SU-DHL-6 (cell line): ENCODE measurements around the gene PARP1.

Source experiments
- H2AFZ ChIP-seq: fragments of 200-600 bp; sonication (generic); 2 replicates; pipeline ENCODE4 v1.6.1; 2014; ENCODE audit warnings: low read depth, mild to moderate bottlenecking, moderate library complexity, mixed read lengths, antibody characterized with exemption, low read length; ENCODE audit not compliant: severe bottlenecking
- H3F3A ChIP-seq: fragments of 200-600 bp; shearing (Covaris generic); 2 replicates; pipeline ENCODE4 v1.6.0; 2016; ENCODE audit warnings: antibody characterized with exemption, mild to moderate bottlenecking; ENCODE audit not compliant: insufficient read depth
- H3K27ac ChIP-seq: fragments of 200-600 bp; sonication (generic); 2 replicates; pipeline ENCODE4 v1.5.1; 2016; ENCODE audit warnings: low read depth, mild to moderate bottlenecking, low read length, moderate library complexity, mixed read lengths
- H3K27me3 ChIP-seq: fragments of 200-600 bp; sonication (generic), shearing (Covaris generic); 2 replicates; pipeline ENCODE4 v1.6.0; 2014; ENCODE audit warnings: mild to moderate bottlenecking, low read length
- H3K36me3 ChIP-seq: fragments of 200-600 bp; sonication (generic); 2 replicates; pipeline ENCODE4 v1.6.1; 2014; ENCODE audit warnings: mild to moderate bottlenecking, low read length, mixed read lengths
- H3K4me2 ChIP-seq: fragments of 300-600, 200-600 bp; shearing (Covaris generic), sonication (generic); 2 replicates; pipeline ENCODE4 v1.6.0; 2014; ENCODE audit warnings: low read length, low read depth, mild to moderate bottlenecking; ENCODE audit not compliant: poor library complexity, severe bottlenecking
- H3K4me3 ChIP-seq: fragments of 200-600 bp; sonication (generic); 2 replicates; pipeline ENCODE4 v1.5.1; 2014; ENCODE audit warnings: antibody characterized with exemption, low read length, mild to moderate bottlenecking, mixed read lengths; ENCODE audit not compliant: insufficient read depth, poor library complexity, severe bottlenecking
- H3K79me2 ChIP-seq: fragments of 200-600 bp; sonication (generic); 2 replicates; pipeline ENCODE4 v1.6.1; 2014; ENCODE audit warnings: mild to moderate bottlenecking, low read length, moderate library complexity; ENCODE audit not compliant: insufficient read depth
- H3K9ac ChIP-seq: fragments of 200-600 bp; sonication (generic); 2 replicates; pipeline ENCODE4 v1.7.0; 2014; ENCODE audit warnings: mild to moderate bottlenecking, low read length
- H3K9me2 ChIP-seq: fragments of 200-600 bp; sonication (generic); replicated peaks from 2 replicates; pipeline ENCODE4 v1.6.1; 2014; ENCODE audit warnings: low read length; ENCODE audit not compliant: insufficient read depth
- H3K9me3 ChIP-seq: fragments of 200-600 bp; sonication (generic); 2 replicates; pipeline ENCODE4 v1.6.1; 2014; ENCODE audit warnings: low read length, mixed read lengths; ENCODE audit not compliant: insufficient read depth
- H4K20me1 ChIP-seq: fragments of 200-600 bp; sonication (generic); 2 replicates; pipeline ENCODE4 v1.6.1; 2014; ENCODE audit warnings: low read depth, mild to moderate bottlenecking, antibody characterized with exemption, low read length, moderate library complexity, mixed read lengths
- CTCF ChIP-seq: fragments of 200-600 bp; sonication (generic); IDR thresholded peaks from one replicate; pipeline ENCODE4 v1.5.1; 2017; ENCODE audit warnings: antibody characterized with exemption, mild to moderate bottlenecking, low read length, moderate library complexity; ENCODE audit not compliant: insufficient read depth, poor library complexity, severe bottlenecking
- EZH2phosphoT487 ChIP-seq: fragments of 200-600 bp; sonication (generic), shearing (Covaris generic); conservative IDR thresholded peaks from 2 replicates; pipeline ENCODE4 v1.6.1; 2018; ENCODE audit warnings: mild to moderate bottlenecking, antibody characterized with exemption, low read length, moderate library complexity, mixed read lengths

Gene PARP1

GRCh38 chr1:226410958-226411357 lies 3.1 kb upstream of the PARP1 start:
- Histone ChIP-seq H3K4me3 (no peak overlapping the region), H3K9ac (no peak overlapping the region), H3K9me3 (no peaks in the 10 kb centered on the region), H4K20me1 (peaks cover 2% of the 10 kb centered on the region; the same call in 1 of the 2 replicates), H3F3A (peaks cover 17% of the 10 kb centered on the region), H3K27me3 (no peaks in the 10 kb centered on the region), H2AFZ (no peak overlapping the region), H3K9me2 (no peaks in the 10 kb centered on the region), H3K4me2 (no peak overlapping the region), H3K79me2 (peaks cover 18% of the 10 kb centered on the region), H3K27ac (no peak overlapping the region), H3K36me3 (0 out of 2 replicates have a peak, but pooled peaks cover under 1% of the 10 kb centered on the region)
- no peak for TF ChIP-seq EZH2phosphoT487
- no peak for TF ChIP-seq CTCF

GRCh38 chr1:226409392-226409791 lies 1.5 kb upstream of the PARP1 start:
- no peaks in the 10 kb centered on the region for H3K9me3 ChIP-seq
- H3K4me3 ChIP-seq = no peak overlapping the region
- no peak overlapping the region for H3K4me2 ChIP-seq
- no peaks in the 10 kb centered on the region for H3K27me3 ChIP-seq
- H3K36me3 ChIP-seq = peaks cover 4% of the 10 kb centered on the region; the same call in 1 of the 2 replicates
- H3F3A ChIP-seq = peaks cover 22% of the 10 kb centered on the region
- H4K20me1 ChIP-seq = peaks cover 14% of the 10 kb centered on the region; the same call in 1 of the 2 replicates
- no peak overlapping the region for H3K9ac ChIP-seq
- TF ChIP-seq EZH2phosphoT487 (no peak), CTCF (no peak)
- no peaks in the 10 kb centered on the region for H3K9me2 ChIP-seq
- no peak overlapping the region for H3K27ac ChIP-seq
- no peak overlapping the region for H2AFZ ChIP-seq
- H3K79me2 ChIP-seq = peaks cover 34% of the 10 kb centered on the region

GRCh38 chr1:226408285-226409184 lies 642 bp upstream of the PARP1 start:
- Histone ChIP-seq H3K4me3 (peak overlapping the region; percentile 91), H3K36me3 (peaks cover 4% of the 10 kb centered on the region; the same call in 1 of the 2 replicates), H3K79me2 (peaks cover 42% of the 10 kb centered on the region), H3K4me2 (peak overlapping the region; percentile 58), H2AFZ (peak overlapping the region; percentile 96), H3K9me3 (no peaks in the 10 kb centered on the region), H3F3A (peaks cover 22% of the 10 kb centered on the region), H3K9ac (peak overlapping the region; percentile 78), H3K9me2 (no peaks in the 10 kb centered on the region), H3K27me3 (no peaks in the 10 kb centered on the region), H3K27ac (peak overlapping the region; percentile 56), H4K20me1 (peaks cover 21% of the 10 kb centered on the region; the same call in 1 of the 2 replicates)
- TF ChIP-seq CTCF = no peak
- TF ChIP-seq EZH2phosphoT487 = no peak
